ENCODE results near the gene AHSP.
"Not testable (repeated sequence)": the region's sequence is repeated elsewhere in the genome, so short reads cannot be mapped to it uniquely, and the experiment has no call there.

AHSP gene

DNA sequence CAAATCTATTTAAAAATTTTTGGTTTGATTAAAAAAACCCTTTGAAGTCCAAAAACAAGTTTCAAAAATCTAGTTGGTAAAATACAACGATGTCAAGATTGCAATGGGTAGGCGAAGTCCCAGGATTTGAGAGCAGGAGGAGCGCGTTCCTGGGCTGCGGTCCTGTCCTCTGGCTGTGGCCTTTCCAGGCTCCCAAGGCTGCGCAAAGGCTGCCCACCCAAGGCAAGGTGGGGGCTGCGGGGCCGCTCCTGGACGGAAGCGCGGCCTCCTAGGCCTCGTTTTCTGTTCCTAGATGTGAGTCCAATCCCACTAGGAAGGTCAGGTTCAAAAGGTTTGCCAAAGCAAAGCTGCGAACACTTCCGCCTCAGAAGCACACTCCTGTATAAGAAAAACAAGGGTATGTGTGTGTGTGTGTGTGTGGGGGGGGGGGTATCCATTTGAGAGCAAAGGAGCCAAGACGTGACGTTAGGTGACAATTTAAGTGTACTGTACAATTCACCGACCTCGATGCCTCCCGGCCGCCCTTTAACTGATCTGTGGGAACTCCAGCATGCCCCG lies 9.2 kb downstream of the AHSP start:
- no peak for TF ChIP-seq POLR2A (IDR thresholded peaks at IDR 0.05; ENCODE audit: extremely low read depth, insufficient read length)
- H3K4me3 ChIP-seq (ENCODE audit: low read depth, low read length) = no peak overlapping the region
- no peak for DNase-seq (ENCODE audit: low read depth)

DNA sequence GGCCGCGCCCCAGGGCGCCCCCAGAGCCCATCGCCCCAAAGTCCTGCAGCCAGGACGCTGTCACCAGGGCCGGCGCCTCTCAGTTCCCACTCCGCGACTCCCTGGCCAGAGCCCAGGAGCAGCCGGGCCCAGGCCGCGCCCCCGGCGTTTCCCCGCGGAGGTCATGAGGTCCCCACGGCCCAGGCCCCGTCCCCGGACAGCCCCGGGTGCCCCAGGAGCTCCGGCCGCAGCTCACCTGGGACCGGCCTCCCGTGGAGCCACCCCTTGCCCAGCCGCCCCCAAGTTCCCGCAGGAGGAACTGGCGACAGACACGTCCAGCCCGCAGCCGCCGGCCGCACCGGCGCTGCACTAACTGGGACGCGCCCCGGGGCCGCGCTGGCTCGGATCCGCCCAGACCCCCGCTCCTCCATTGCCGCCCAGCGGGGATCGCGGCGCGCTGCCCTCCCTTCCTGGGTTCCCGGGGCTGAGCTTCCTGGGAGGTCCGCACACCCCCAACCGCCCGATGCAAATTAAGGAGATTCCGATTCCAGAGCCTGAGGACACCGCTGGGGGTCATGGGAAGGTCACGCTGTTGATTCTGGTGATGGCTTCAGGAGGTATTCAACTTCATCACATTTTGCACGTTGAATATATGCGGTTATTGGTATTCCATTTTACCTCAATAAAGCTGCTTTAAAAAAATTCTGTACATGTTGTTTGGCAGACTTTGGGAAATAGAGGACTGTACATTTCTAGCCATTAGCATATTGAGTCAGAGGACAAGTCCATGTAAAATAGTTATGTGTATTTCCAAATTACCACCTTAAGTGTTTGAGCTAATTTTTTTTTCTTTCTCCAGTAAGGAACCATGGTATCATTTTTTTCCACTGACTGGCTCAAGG lies 9.9 kb downstream of the AHSP start:
- DNase-seq (ENCODE audit: low read depth) = no peak
- H3K4me3 ChIP-seq (ENCODE audit: low read depth, low read length) = no peak overlapping the region
- TF ChIP-seq, protein P1, sequence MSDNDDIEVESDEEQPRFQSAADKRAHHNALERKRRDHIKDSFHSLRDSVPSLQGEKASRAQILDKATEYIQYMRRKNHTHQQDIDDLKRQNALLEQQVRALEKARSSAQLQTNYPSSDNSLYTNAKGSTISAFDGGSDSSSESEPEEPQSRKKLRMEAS (IDR thresholded peaks at IDR 0.05; ENCODE audit: low read depth, low read length) = no peak
- TF ChIP-seq MYC (IDR thresholded peaks at IDR 0.05; ENCODE audit: low read depth, low read length) (no peak), CTCF (IDR thresholded peaks at IDR 0.05; ENCODE audit: low read depth, low read length) (no peak), POLR2A (IDR thresholded peaks at IDR 0.05; ENCODE audit: extremely low read depth, insufficient read length) (no peak)

DNA sequence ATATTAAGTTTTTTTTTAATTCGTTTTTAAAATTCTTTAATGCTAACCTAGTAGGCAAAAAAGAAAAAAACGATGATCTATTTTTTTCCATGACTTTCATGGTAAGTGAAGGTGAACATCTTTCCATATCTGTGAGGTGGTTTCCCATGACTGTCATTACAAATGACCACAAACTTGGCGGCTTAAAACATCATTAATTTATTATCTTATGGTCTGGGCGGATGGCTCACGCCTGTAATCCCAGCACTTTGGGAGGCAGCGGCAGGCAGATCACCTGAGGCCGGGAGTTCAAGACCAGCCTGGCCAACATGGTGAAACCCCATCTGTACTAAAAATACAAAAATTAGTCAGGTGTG lies 10.5 kb downstream of the AHSP start:
- DNase-seq (ENCODE audit: low read depth); H3K4me3 ChIP-seq (ENCODE audit: low read depth, low read length): not testable (repeated sequence)

DNA sequence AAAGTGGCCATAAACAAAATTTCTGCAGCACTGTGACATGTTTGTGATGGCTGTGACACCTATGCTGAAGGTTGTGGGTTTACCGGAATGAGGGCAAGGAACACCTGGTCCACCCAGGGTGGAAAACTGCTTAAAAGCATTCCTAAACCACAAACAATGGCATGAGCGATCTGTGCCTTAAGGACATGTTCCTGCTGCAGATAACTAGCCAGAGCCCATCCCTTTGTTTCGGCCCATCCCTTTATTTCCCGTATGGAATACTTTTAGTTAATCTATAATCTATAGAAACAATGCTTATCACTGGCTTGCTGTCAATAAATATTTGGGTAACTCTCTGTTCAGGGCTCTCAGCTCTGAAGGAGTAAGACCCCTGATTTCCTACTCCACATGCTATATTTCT lies 12.1 kb downstream of the AHSP start:
- not testable (repeated sequence) for DNase-seq (ENCODE audit: low read depth); H3K4me3 ChIP-seq (ENCODE audit: low read depth, low read length)

DNA sequence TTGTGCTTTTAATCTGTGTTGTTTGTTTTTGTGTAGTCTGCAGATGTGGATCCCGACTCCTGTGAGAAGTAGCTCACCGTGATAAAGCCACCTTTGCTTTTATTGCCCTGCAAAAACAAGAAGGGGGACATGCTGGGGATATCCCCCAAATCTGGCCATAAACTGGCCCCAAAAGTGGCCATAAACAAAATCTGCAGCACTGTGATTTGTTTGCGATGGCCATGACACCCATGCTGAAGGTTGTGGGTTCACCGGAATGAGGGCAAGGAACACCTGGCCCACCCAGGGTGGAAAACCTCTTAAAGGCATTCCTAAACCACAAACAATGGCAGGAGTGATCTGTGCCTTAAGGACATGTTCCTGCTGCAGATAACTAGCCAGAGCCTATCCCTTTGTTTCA lies 15.1 kb downstream of the AHSP start:
- TF ChIP-seq, protein P1 (IDR thresholded peaks at IDR 0.05; ENCODE audit: low read depth, low read length) = no peak
- TF ChIP-seq MYC (IDR thresholded peaks at IDR 0.05; ENCODE audit: low read depth, low read length) (no peak), CTCF (IDR thresholded peaks at IDR 0.05; ENCODE audit: low read depth, low read length) (no peak), POLR2A (IDR thresholded peaks at IDR 0.05; ENCODE audit: extremely low read depth, insufficient read length) (no peak)

DNA sequence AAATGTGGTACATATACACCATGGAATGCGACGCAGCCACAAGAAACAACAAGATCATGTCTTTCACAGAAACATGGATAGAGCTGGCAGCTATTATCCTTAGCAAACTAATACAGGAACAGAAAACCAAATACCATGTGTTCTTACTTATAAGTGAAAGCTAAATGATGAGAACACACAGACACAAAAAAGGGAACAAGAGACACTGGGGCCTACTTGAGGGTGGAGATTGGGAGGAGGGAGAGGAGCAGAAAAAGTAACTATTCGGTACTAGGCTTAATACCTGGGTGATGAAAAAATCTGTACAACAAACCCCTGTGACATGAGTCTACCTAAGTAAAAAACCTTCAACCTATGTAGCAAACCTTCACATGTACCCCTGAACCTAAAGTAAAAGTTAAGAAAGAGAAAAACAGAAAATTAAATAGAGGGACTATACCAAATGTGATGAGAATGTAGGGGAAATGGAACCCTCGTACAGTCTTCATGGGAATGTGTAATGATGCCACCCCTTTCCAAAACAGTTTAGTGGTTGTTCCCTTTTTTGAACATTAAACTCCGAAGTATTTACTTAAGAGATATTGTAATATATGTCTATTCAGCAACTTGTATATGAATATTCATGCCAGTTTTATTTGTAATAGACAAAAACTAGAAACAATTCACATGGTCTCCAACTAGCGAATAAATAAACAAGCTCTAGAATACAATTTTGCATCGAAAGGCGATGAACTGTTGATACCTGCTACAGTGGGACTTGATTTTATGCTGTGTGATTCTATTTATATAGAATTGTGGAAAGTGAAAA lies 33.9 kb downstream of the AHSP start:
- TF ChIP-seq, protein P1 (IDR thresholded peaks at IDR 0.05; ENCODE audit: low read depth, low read length) = no peak
- TF ChIP-seq MYC (IDR thresholded peaks at IDR 0.05; ENCODE audit: low read depth, low read length) = no peak
- no peak for TF ChIP-seq POLR2A (IDR thresholded peaks at IDR 0.05; ENCODE audit: extremely low read depth, insufficient read length)
- TF ChIP-seq CTCF (IDR thresholded peaks at IDR 0.05; ENCODE audit: low read depth, low read length) = no peak
- DNase-seq (ENCODE audit: low read depth) = no peak
- H3K4me3 ChIP-seq (ENCODE audit: low read depth, low read length) = no peak overlapping the region

More for the DNA sequence above, 15.1 kb downstream of the AHSP start:
- no peak overlapping the region for H3K4me3 ChIP-seq (ENCODE audit: low read depth, low read length)
- DNase-seq (ENCODE audit: low read depth) = no peak

DNA sequence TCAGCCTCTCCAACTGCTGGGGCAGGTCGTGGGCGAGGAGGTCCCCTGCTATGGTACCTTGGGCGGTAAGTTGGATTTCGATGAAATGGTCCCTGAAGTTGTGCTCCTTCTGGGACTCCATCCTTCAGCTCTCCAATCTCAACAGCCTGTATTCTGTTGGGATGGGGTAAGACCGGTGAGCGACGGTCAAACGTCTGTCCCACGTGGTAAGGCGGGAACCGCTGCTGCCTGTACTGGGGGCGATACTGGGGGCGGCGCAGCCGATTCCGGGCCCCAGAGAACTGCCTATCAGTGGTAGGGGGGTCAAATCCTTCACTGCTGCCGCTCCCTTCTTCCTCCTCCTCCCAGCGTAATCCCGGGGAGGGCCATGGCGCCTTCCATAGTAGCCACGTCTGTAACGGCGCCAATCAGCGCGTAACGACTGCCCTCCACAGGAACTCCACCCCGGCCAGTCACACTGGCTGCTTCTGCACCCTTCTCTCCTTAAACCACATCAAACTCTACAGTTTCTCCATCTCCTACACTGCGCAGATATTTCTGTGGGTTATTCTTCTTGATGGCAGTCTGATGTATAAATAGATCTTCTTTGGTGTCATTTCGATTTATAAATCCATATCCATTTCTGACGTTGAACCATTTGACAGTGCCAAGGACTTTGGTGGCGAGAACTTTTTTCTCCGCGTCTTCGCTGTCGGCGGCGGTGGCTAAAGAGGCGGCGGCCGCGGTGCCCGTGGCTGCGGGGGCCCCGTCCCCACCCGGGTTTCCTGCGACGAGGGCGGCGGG lies 41.1 kb downstream of the AHSP start:
- no peak for TF ChIP-seq CTCF (IDR thresholded peaks at IDR 0.05; ENCODE audit: low read depth, low read length)
- no peak for TF ChIP-seq POLR2A (IDR thresholded peaks at IDR 0.05; ENCODE audit: extremely low read depth, insufficient read length)
- TF ChIP-seq MYC (IDR thresholded peaks at IDR 0.05; ENCODE audit: low read depth, low read length) = no peak
- TF ChIP-seq, protein P1 (IDR thresholded peaks at IDR 0.05; ENCODE audit: low read depth, low read length) = no peak
- DNase-seq (ENCODE audit: low read depth) = no peak
- H3K4me3 ChIP-seq (ENCODE audit: low read depth, low read length) = no peak overlapping the region
